Renal cortical epithelial cell (primary cell): Measurements from ENCODE around the gene COX20. TPM values are rescaled to one million over a fixed set of nuclear protein-coding genes. Genes with fewer than 3 reads are reported as not detected.
"Not testable (repeated sequence)": the region's sequence is repeated elsewhere in the genome, so short reads cannot be mapped to it uniquely, and the experiment has no call there.

Experiments used
- DNase-seq: peaks from one replicate; pipeline ENCODE4 v3.0.0-alpha.2; 2011; ENCODE audit warnings: low read depth
- total RNA-seq: library from RNA; depleted of rRNA; stranded (reverse); fragments of >200 nt; gene quantifications from 2 replicates; pipeline ENCODE4 v1.2.3, GENCODE V29; 2014

The COX20 gene
- total RNA-seq, 1 donor from 2014 or later: 55.0 TPM

- DNase-seq: no peak
These were observed 12.6 kb upstream of the COX20 start for GRCh38 chr1:244822878-244823277.

GRCh38 chr1:244826712-244827111, 8.7 kb upstream of the COX20 start:
- no peak for DNase-seq

- DNase-seq: no peak
These were observed 4.8 kb upstream of the COX20 start for GRCh38 chr1:244830639-244831038.

GRCh38 chr1:244833260-244833659, 2.2 kb upstream of the COX20 start:
- not testable (repeated sequence) for DNase-seq

GRCh38 chr1:244833734-244834542, 1.5 kb upstream of the COX20 start:
- peak; percentile 85 for DNase-seq

GRCh38 chr1:244834543-244835275, 749 bp upstream of the COX20 start:
- peak; percentile 78 for DNase-seq

- DNase-seq: peak; percentile 29
These were observed 670 bp downstream of the COX20 start for GRCh38 chr1:244836135-244836521.

GRCh38 chr1:244836584-244836983, 1.1 kb downstream of the COX20 start:
- DNase-seq: no peak

GRCh38 chr1:244837597-244838258, 2.3 kb downstream of the COX20 start:
- DNase-seq: peak; percentile 59

GRCh38 chr1:244839656-244840055, 4.2 kb downstream of the COX20 start:
- peak; percentile 45 for DNase-seq

- DNase-seq: peak; percentile 29
These were observed 4.8 kb downstream of the COX20 start for GRCh38 chr1:244840219-244840794.

- DNase-seq: peak; percentile 89
These were observed 5.9 kb downstream of the COX20 start for GRCh38 chr1:244841273-244841927.

GRCh38 chr1:244843148-244843978, 7.9 kb downstream of the COX20 start:
- no peak for DNase-seq

- DNase-seq: no peak
These were observed 9.0 kb downstream of the COX20 start for GRCh38 chr1:244844155-244845121.

GRCh38 chr1:244846653-244847052, 11.2 kb downstream of the COX20 start:
- no peak for DNase-seq

- DNase-seq: no peak
These were observed 13.9 kb downstream of the COX20 start for GRCh38 chr1:244849189-244849866.

GRCh38 chr1:244850099-244850852, 14.8 kb downstream of the COX20 start:
- no peak for DNase-seq

GRCh38 chr1:244850896-244851295, 15.4 kb downstream of the COX20 start:
- DNase-seq: no peak
